A673 (cell line): ENCODE data around the gene WBP4. TPM values are rescaled to one million over a fixed set of nuclear protein-coding genes. Genes with fewer than 3 reads are reported as not detected.

Experiments used
- BruUV-seq: library from RNA; stranded (reverse); fragments of 400-500 nt; replicated peaks from 2 replicates; lab custom pipeline; 2021; lab: Mats Ljungman, UMichigan
- CTCF ChIA-PET: fragments of 300-600 bp; sonication (Branson Sonifier 250); formaldehyde crosslinking; loops from one replicate; lab custom pipeline; 2022; ENCODE audit warnings: antibody characterized with exemption; lab: Charles Lee
- POLR2A ChIA-PET: fragments of 300-600 bp; sonication (Branson Sonifier 250); formaldehyde crosslinking; loops from one replicate; lab custom pipeline; 2022; ENCODE audit warnings: antibody characterized with exemption; ENCODE audit not compliant: low non-redundant PET; lab: Charles Lee
- DNase-seq: peaks from one replicate; pipeline ENCODE4 v3.0.0-alpha.2; 2015; ENCODE audit warnings: low spot score
- H3K27ac ChIP-seq: fragments of 200-600 bp; sonication (generic); 2 replicates; pipeline ENCODE4 v1.5.1; 2016; ENCODE audit warnings: mixed run types, low read depth, mild to moderate bottlenecking, mixed read lengths, antibody characterized with exemption, low read length; ENCODE audit not compliant: poor library complexity, severe bottlenecking
- H3K27me3 ChIP-seq: fragments of 200-600 bp; sonication (generic); replicated peaks from 2 replicates; pipeline ENCODE4 v1.6.1; 2017; ENCODE audit warnings: mixed run types, low read depth, mild to moderate bottlenecking, mixed read lengths, antibody characterized with exemption, low read length; ENCODE audit not compliant: insufficient read depth, poor library complexity
- H3K36me3 ChIP-seq: fragments of 200-600 bp; sonication (generic); 2 replicates; pipeline ENCODE4 v1.6.1; 2016; ENCODE audit warnings: mixed run types, mild to moderate bottlenecking, mixed read lengths, antibody characterized with exemption, low read length; ENCODE audit not compliant: insufficient read depth, poor library complexity, severe bottlenecking
- H3K4me1 ChIP-seq: fragments of 200-600 bp; sonication (generic); 2 replicates; pipeline ENCODE4 v1.6.1; 2017; ENCODE audit warnings: mixed run types, mild to moderate bottlenecking, mixed read lengths, antibody characterized with exemption, low read length; ENCODE audit not compliant: insufficient read depth, poor library complexity, severe bottlenecking
- H3K4me3 ChIP-seq: fragments of 200-600 bp; sonication (generic); 2 replicates; pipeline ENCODE4 v1.5.1; 2016; ENCODE audit warnings: low read depth, mixed run types, mild to moderate bottlenecking, mixed read lengths, low read length; ENCODE audit not compliant: poor library complexity, severe bottlenecking
- H3K9me3 ChIP-seq: fragments of 200-600 bp; sonication (generic); 2 replicates; pipeline ENCODE4 v1.6.1; 2016; ENCODE audit warnings: mixed run types, low read depth, mild to moderate bottlenecking, mixed read lengths, antibody characterized with exemption, low read length; ENCODE audit not compliant: poor library complexity, severe bottlenecking
- EZH2 ChIP-seq: fragments of 200-600 bp; sonication (generic); IDR thresholded peaks from 2 replicates; pipeline ENCODE4 v1.6.1; 2017; ENCODE audit warnings: borderline replicate concordance, low read depth, mild to moderate bottlenecking, mixed read lengths, antibody characterized with exemption, low read length; ENCODE audit not compliant: poor library complexity, severe bottlenecking
- intact Hi-C: fragments of 100-400 bp; cut with micrococcal nuclease; formaldehyde crosslinking; loops from one replicate; pipeline ENCODE4 v1.10.0; 2022; ENCODE audit not compliant: unreplicated experiment
- total RNA-seq: library from RNA; stranded (reverse); gene quantifications from 2 replicates; pipeline ENCODE4 v1.2.3, GENCODE V29; 2021
- TF ChIP-seq, protein P1 (sequence below): fragments of 300-800, 200-600 bp; sonication (generic); conservative IDR thresholded peaks from 2 replicates; pipeline ENCODE4 v1.5.1; 2017; ENCODE audit warnings: low read depth, mild to moderate bottlenecking, antibody characterized with exemption, low read length, moderate library complexity, mixed read lengths

The WBP4 gene
- total RNA-seq, 1 experiment from 2014 or later, result 12.5 TPM

DNA sequence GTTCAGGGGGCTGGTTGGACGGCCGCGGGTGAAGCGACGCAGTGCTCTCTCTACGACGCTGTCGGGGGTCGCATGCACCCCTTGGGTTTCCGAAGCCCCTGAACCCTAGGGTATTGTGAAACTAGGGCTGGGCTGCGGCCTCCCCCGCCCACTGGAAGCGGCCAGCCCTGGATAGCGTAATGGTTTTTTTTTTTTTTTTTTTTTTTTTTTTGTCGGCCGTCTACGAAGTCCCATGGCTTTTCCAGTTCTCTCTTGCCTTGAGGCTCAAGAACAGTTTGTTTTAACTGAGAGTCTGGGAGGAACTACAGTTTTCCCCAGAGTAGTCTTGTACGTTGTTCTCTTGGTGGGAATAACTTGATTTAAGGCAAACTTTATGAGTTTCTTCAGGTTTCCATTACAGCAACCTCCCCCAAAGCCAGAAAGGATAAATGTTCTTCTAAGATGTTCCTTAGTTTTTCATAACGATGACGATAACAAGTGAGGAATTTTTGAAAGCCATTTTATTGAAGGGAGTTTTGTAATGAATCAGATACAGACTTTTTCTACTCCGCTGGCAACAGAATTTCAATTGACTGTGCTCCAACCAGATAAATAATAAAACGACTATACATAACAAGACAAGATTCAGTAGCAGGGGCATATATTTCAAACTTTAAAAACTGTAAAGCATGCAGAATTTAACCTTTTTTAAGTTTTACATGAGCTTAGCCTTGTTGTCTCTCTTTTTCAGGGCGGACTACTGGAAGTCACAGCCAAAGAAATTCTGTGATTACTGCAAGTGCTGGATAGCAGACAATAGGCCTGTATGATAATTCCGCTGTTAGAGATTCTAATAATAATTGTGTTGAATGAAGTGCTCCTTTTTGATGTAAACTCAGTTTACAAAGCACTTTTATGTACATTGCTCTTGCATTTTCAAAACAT, 867 bp downstream of the WBP4 start:
- Histone ChIP-seq H3K27ac (peak overlapping the region; percentile 97), H3K27me3 (no peaks in the 10 kb centered on the region), H3K4me3 (peak overlapping the region; percentile 83), H3K4me1 (peaks cover 16% of the 10 kb centered on the region), H3K9me3 (no peaks in the 10 kb centered on the region), H3K36me3 (peaks cover 38% of the 10 kb centered on the region)
- intact Hi-C loops, result loop anchor here (2.0 to 5.0 kb wide), 3 partner anchors 70 to 160 kb away; partner anchors contain the start of gene KBTBD6
- TSS peak; percentile 62 for BruUV-seq
- CTCF ChIA-PET, result no interaction called here
- POLR2A ChIA-PET, result no interaction called here
- TF ChIP-seq, protein P1, sequence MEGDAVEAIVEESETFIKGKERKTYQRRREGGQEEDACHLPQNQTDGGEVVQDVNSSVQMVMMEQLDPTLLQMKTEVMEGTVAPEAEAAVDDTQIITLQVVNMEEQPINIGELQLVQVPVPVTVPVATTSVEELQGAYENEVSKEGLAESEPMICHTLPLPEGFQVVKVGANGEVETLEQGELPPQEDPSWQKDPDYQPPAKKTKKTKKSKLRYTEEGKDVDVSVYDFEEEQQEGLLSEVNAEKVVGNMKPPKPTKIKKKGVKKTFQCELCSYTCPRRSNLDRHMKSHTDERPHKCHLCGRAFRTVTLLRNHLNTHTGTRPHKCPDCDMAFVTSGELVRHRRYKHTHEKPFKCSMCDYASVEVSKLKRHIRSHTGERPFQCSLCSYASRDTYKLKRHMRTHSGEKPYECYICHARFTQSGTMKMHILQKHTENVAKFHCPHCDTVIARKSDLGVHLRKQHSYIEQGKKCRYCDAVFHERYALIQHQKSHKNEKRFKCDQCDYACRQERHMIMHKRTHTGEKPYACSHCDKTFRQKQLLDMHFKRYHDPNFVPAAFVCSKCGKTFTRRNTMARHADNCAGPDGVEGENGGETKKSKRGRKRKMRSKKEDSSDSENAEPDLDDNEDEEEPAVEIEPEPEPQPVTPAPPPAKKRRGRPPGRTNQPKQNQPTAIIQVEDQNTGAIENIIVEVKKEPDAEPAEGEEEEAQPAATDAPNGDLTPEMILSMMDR, result no peak
- TF ChIP-seq EZH2, result no peak
- peak; percentile 49 for DNase-seq

DNA sequence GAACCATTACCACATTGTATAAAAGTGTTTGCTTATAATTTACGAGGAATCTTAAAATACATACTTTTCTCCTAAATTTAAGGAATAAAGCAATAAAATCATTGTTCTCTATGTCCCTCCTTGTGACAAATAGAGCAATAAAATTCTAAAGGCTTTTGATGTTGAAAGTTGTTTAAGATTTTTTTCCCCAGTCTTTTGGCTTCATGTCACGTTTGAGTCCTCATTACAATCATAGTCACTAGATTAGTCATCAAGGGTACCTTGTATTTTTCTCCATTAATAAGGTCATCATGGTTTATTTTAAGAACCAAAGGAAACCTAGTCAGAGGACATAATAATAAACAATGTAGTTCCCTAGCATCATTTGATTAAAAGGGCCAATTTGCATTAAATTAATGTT, 3.2 kb downstream of the WBP4 start:
- no peak for DNase-seq
- no TSS peak for BruUV-seq
- POLR2A ChIA-PET, result no interaction called here
- intact Hi-C loops, result loop anchor here (5.0 kb wide), 2 partner anchors 68 to 158 kb away; partner anchors contain the start of gene KBTBD6
- Histone ChIP-seq H3K36me3 (peaks cover 61% of the 10 kb centered on the region), H3K4me1 (peaks cover 11% of the 10 kb centered on the region), H3K4me3 (no peak overlapping the region), H3K9me3 (no peaks in the 10 kb centered on the region), H3K27ac (no peak overlapping the region), H3K27me3 (no peaks in the 10 kb centered on the region)
- CTCF ChIA-PET, result no interaction called here
- TF ChIP-seq, protein P1, result no peak
- no peak for TF ChIP-seq EZH2

DNA sequence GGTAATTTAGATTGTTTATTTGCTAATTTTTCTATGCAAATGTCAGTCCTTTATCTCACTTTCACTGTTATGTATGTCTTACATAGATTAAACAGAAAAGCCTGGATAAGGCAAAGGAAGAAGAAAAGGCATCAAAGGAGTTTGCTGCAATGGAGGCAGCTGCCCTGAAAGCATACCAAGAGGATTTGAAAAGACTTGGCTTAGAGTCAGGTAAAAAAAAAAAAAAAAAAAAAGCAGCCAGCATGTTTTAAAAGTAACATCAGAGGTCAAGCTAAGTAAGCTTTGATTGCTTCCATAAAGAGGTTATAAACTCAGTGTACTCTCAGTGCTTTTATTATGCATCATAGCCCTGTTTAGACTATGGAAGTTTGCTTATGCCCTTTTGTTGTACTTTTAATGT, 3.8 kb downstream of the WBP4 start:
- peaks cover 67% of the 10 kb centered on the region for H3K36me3 ChIP-seq
- DNase-seq, result no peak

More for the DNA sequence above, 3.8 kb downstream of the WBP4 start:
- H3K9me3 ChIP-seq, result no peaks in the 10 kb centered on the region
- TF ChIP-seq EZH2, result no peak
- TF ChIP-seq, protein P1, result no peak
- no TSS peak for BruUV-seq
- H3K4me3 ChIP-seq, result no peak overlapping the region
- ChIA-PET POLR2A (no interaction called here), CTCF (no interaction called here)
- H3K27ac ChIP-seq, result no peak overlapping the region
- intact Hi-C loops, result no loop called here
- peaks cover 11% of the 10 kb centered on the region for H3K4me1 ChIP-seq
- H3K27me3 ChIP-seq, result no peaks in the 10 kb centered on the region
